Urothelium cell line (cell line): ENCODE data around the gene RNASEH2B.
A peak's percentile ranks its signal among the peaks of the same experiment; 100 is the strongest.

Source experiments
- DNase-seq: peaks from one replicate; pipeline ENCODE4 v3.0.0; 2011; ENCODE audit warnings: low spot score, mixed read lengths
- FAIRE-seq: peaks from 2 replicates; lab custom pipeline; 2011; peaks lifted over from hg19 to GRCh38; lab: Jason Lieb, UNC

Gene RNASEH2B, protein sequence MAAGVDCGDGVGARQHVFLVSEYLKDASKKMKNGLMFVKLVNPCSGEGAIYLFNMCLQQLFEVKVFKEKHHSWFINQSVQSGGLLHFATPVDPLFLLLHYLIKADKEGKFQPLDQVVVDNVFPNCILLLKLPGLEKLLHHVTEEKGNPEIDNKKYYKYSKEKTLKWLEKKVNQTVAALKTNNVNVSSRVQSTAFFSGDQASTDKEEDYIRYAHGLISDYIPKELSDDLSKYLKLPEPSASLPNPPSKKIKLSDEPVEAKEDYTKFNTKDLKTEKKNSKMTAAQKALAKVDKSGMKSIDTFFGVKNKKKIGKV

DNA sequence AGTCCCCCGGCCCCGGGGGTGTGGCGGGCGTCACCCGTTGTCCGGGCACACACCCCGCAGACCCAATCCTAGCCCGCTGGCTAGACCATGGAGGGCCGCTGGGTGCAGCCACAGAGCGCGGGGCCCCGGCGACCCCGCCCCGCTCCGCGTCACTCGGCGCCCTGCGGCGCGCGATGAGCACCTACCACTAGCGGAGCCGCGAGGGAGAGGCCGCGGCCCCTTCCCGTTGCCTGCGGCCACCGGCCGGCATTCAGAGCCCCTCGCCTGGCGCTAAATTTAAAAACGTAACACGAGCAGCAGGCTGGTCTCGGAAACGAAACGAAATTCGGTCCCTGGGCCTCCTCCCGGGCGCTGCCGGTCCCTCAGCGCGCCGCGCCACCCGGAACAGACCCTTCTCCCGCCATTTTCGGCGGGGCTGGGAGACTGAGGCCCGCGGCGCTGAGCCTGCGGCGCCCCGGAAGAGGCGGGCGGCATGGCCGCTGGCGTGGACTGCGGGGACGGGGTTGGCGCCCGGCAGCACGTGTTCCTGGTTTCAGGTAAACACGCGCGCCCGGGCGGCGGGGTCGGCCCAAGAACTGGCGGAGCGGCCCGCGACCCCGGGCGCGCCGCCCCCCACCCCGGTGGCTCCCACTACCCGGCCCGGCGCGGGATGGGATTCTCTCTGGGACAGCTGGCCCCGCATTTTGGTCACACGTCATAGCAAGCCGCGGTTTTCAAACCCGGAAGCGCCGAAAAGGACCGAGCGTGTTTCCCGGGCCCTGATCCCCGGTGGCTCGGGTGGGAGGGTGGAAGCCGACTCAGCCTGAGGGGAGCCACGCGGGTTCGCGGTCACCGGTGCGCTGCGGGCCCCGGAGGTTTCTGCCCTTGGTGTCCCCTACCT is at the start of gene RNASEH2B:
Gene RNASEH2B (plus strand): TSS at position 187 of the 880 bp plus-strand sequence. CDS start 286 bp downstream, at position 473.
- no peak for FAIRE-seq
- DNase-seq, result peak; percentile 78

- FAIRE-seq (no peak), DNase-seq (no peak)
Observed at GRCh38 chr13:50864492-50864891, 45.1 kb upstream of the RNASEH2B start.

DNA sequence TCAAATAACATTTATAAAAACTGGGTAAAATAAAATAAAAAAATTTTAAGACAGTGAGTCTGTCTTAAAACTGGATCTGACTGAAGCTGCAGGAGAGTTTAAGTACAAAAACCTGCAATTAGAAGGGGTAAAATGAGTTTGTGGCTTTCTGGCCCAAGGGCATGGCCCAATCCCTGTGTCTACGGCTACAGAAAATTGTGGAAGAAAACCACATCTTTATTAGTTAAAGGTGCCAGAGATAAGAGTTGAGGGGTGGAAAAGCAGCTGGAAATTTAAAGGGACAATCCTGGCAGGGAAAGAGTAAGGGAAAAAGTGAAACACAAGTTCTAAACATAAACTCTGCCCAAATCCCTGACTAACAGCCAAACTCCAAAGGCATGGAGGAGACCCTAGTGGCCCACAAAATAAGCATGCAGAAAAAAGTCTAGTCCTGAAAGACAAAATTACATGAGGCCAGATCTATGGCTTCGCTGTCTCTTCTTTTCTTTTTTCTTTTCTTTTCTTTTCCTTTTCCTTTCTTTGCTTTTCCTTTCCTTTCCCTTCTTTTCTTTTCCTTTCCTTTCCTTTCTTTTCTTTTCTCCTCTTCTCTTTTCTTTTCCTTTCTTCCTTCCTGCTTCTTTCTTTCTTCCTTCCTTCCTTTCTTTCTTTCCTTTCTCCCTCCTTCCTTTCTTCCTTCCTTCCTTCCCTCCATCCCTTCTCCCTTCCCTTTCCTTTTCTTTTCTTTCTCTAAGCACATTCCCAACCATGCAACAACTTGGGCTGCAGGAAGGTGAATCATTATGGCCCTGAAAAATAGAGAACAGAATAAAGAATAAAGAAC is 42.6 kb upstream of the RNASEH2B start:
- no peak for DNase-seq
- FAIRE-seq, result no peak

GRCh38 chr13:50867637-50867945 is 42.0 kb upstream of the RNASEH2B start:
- DNase-seq (no peak), FAIRE-seq (no peak)

GRCh38 chr13:50871405-50871804 is 38.2 kb upstream of the RNASEH2B start:
- FAIRE-seq (no peak), DNase-seq (no peak)

DNA sequence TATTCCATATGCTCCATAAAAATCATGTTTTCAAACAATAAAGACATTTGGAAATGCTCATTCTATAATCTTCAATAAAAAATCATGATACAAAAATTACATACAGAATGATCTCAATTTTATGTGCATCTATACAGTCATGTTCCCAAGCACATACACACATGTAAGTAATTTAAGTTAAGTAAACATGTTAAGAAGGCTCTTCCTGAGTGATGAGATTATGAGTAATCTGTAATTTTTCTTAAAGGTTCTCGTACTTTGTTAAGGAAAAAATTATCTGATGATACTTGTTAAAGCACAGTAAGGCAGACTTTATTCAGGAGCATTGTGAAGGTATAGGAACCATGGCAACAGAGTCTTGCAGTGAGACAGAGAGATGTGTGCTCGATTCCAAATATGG is 36.1 kb upstream of the RNASEH2B start:
- FAIRE-seq, result no peak

GRCh38 chr13:50873991-50874390 is 35.6 kb upstream of the RNASEH2B start:
- DNase-seq, result no peak
- FAIRE-seq, result no peak

More for the DNA sequence above, 36.1 kb upstream of the RNASEH2B start:
- no peak for DNase-seq

GRCh38 chr13:50882816-50883435 is 26.7 kb upstream of the RNASEH2B start:
- DNase-seq (no peak), FAIRE-seq (no peak)

- DNase-seq, result no peak
- FAIRE-seq, result no peak
Observed at GRCh38 chr13:50883728-50884127, 25.9 kb upstream of the RNASEH2B start.

- no peak for FAIRE-seq
- DNase-seq, result no peak
Observed at GRCh38 chr13:50884265-50884664, 25.3 kb upstream of the RNASEH2B start.

DNA sequence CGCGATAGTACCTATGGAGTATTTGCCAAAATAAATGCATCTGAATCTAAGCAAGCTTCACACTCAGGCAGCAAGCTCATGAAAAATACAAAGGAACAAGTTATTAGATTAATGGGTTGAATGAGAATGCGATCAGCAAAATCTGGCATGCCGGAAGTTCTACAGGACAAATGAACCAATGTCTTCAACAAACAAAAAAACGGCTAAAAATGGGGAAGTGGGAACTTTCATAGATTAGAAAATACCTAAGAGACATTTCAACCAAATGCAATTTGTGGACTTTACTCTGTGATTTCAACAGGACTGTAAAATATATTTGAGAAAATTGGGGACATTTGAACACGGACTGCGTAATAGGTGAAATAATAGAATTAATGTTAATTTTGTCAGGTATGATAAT is 22.4 kb upstream of the RNASEH2B start:
- no peak for FAIRE-seq
- DNase-seq, result no peak

- DNase-seq, result no peak
- no peak for FAIRE-seq
Observed at GRCh38 chr13:50888362-50888761, 21.2 kb upstream of the RNASEH2B start.

DNA sequence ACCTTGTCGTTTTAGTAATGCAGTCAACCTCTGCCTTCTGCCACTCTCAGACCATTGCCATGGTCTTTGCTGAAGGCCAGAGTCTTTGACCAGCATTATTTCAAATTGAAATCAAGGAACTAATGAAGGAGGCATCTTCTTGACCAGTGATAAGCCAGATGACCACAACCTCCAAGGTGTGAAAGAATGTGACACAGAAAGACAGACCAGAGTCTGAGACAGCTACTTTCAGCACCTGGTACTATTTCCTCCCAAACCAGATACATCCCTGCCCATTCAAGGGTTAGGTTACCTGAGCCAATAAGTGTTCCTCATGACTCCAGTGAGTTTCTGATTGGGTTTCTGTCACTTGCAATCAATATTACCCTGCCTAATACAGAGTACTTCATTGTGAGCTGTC is 20.3 kb upstream of the RNASEH2B start:
- FAIRE-seq (no peak), DNase-seq (no peak)

DNA sequence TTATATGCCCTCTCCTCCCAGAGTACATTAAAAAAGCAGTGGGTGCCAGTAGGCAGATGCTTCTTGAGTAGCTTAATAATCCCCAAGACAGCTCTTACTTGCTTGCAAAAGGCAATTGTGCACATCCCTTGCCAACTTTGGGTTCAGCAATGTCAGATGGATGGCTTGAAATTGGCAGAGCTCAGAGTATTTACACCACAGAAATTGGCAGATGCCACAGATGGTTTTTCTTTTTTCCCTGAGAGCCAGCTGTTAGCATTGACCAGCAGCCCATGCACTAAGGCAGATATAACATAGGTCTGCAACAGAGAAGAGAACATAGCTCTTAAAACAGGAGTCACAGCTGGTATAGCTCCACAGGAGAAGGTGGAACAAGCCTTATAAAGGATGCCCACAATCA is 18.4 kb upstream of the RNASEH2B start:
- DNase-seq (no peak), FAIRE-seq (no peak)

DNA sequence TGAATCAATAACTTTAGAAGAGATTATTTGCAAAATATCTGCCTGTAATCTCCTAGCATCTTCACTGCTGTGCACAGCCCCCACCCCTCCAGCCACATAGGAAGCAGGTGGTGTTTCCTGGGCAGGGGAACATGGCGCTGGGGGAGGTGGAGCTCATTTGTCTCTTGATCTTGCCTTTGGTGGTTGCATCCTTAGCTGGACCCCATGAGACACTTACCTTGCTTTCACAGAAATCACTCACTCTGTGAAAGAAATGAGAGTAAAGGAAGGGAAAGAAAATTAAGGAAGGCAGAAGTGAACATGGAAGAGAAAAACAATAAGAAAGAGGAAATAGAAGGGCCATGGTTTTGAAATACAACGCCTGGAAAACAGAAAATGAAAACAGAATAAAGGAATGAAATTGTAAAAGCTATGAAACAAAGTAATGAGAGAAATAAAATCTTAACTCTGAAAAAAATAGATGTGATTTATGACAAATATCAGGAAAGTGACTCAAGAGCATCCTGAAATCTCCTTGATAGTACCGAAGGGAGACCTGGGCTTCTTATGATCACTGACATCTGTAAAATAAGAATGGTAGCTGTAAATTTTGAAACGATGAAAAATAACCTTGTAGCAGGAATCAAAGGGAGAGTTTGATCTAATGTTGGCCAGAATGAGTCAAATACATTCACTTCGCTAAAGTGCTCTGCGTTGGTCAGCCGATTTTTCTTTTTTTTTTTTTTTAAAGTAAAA is 17.2 kb upstream of the RNASEH2B start:
- DNase-seq, result no peak
- FAIRE-seq, result no peak

DNA sequence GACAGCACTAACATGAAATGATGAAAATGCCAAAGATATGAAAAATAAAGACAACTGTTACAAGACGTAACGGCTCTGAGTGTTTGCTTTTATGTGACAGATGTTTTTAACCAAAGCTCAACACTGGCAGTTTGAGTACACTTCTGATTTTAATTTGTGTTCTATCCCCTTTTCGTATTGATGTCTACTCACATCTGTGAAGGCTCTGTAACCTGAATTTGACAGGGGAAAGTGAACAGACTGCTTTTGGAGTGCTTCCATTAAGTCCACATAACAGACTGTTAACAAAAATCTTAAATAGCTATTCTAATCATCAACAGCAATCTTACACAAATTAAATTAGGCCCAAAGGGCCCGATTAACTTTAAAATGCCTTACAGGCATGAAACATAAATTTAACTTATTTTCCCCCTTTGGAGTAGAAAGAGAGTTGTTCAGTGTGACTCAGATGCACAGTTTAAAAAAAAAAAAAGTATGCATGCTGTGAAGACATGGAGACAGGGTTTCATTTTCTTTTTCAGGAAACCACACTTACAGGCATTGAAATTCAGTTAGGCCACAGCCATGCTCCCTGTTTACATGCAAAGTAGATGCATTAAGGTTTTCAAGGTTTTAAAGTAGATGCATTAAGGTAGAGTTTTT is 16.3 kb upstream of the RNASEH2B start:
- no peak for DNase-seq

DNA sequence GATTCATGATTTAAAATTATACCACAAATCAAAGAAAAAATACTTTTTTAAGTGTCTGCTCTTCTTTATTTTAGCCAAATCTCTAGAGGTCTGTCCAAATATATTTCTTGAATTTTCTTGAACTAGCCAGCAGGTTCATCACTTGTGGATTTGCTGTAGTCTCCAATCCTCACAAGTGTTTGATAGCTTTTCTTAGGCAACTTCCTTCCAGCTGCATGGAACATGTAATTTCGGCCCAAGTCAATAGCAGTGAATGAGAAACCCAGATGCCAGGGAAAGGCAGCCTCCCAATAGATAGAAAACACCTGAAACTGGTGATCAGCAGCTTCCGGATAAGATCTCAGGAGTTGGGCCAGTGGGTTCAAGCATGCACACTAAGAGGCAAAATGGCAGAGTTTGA is 15.6 kb upstream of the RNASEH2B start:
- DNase-seq (no peak), FAIRE-seq (no peak)

More for the DNA sequence above, 16.3 kb upstream of the RNASEH2B start:
- no peak for FAIRE-seq

GRCh38 chr13:50894504-50894903 is 15.1 kb upstream of the RNASEH2B start:
- DNase-seq (no peak), FAIRE-seq (no peak)

DNA sequence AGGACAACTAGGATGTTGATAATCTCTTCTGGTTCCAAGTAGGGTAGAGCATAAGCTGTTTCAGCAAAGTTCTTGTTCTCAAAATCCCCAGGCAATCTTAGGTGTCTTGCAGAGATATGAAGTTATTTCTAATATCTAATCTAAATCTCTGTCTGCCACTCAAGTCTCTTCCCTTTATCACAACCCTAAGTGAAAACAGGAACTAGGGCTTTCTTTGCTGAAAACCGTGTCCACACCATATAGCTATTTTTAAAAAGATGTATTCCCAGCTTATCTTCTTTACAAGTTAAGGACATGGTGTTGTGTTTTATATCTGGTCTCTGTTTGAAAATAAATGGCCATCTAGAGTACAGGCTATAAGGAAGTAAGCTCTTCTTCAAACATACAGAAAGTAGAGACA is 11.3 kb upstream of the RNASEH2B start:
- DNase-seq (no peak), FAIRE-seq (no peak)

- no peak for FAIRE-seq
- DNase-seq, result no peak
Observed at GRCh38 chr13:50901701-50902100, 7.9 kb upstream of the RNASEH2B start.
